Endodermal cell (in vitro differentiated cells): Measurements from ENCODE around the gene PRH2. TPM values are rescaled to one million over a fixed set of nuclear protein-coding genes. Genes with fewer than 3 reads are reported as not detected.

Source experiments
- DNase-seq: peaks from one replicate; pipeline ENCODE4 v3.0.0-alpha.2; 2017
- H3K27ac ChIP-seq: 2 replicates; pipeline ENCODE4 v1.5.1; 2013; ENCODE audit warnings: mild to moderate bottlenecking, low read depth, low read length, moderate library complexity
- H3K27me3 ChIP-seq: 2 replicates; pipeline ENCODE4 v1.6.1; 2013; ENCODE audit warnings: mild to moderate bottlenecking, low read length, moderate library complexity; ENCODE audit not compliant: insufficient read depth, control insufficient read depth, poor library complexity, severe bottlenecking
- H3K36me3 ChIP-seq: 2 replicates; pipeline ENCODE4 v1.7.0; 2013; ENCODE audit warnings: mild to moderate bottlenecking, low read length, moderate library complexity; ENCODE audit not compliant: control insufficient read depth, insufficient read depth
- H3K4me1 ChIP-seq: one replicate; pipeline ENCODE4 v1.7.0; 2013; ENCODE audit warnings: low read length; ENCODE audit not compliant: control insufficient read depth, insufficient read depth
- H3K4me3 ChIP-seq: 2 replicates; pipeline ENCODE4 v1.5.1; 2013; ENCODE audit warnings: mild to moderate bottlenecking, low read length, moderate library complexity
- H3K9ac ChIP-seq: 2 replicates; pipeline ENCODE4 v1.6.1; 2013; ENCODE audit warnings: mild to moderate bottlenecking, low read length, moderate library complexity; ENCODE audit not compliant: poor library complexity, severe bottlenecking; ENCODE audit errors: extremely low read depth
- H3K9me3 ChIP-seq: 2 replicates; pipeline ENCODE4 v1.6.1; 2013; ENCODE audit warnings: mild to moderate bottlenecking, low read length, moderate library complexity; ENCODE audit not compliant: control insufficient read depth
- H3K27ac Mint-ChIP-seq: 2 replicates; pipeline ENCODE4 v1.8.0; 2020; ENCODE audit warnings: mixed read lengths
- H3K27me3 Mint-ChIP-seq: 2 replicates; pipeline ENCODE4 v1.8.0; 2021; ENCODE audit warnings: mild to moderate bottlenecking, mixed read lengths; ENCODE audit not compliant: insufficient read depth
- H3K36me3 Mint-ChIP-seq: 2 replicates; pipeline ENCODE4 v1.8.0; 2020; ENCODE audit warnings: low read depth, mixed read lengths
- H3K4me1 Mint-ChIP-seq: 2 replicates; pipeline ENCODE4 v1.8.0; 2020; ENCODE audit warnings: mixed read lengths
- H3K4me3 Mint-ChIP-seq: 2 replicates; pipeline ENCODE4 v1.8.0; 2020; ENCODE audit warnings: mild to moderate bottlenecking, moderate library complexity, mixed read lengths
- H3K9me3 Mint-ChIP-seq: 2 replicates; pipeline ENCODE4 v1.8.0; 2020; ENCODE audit warnings: mild to moderate bottlenecking, mixed read lengths
- CTCF ChIP-seq: fragments of 200-600 bp; sonication (generic); conservative IDR thresholded peaks from 2 replicates; pipeline ENCODE4 v1.5.0; 2021; ENCODE audit warnings: antibody characterized with exemption, mild to moderate bottlenecking
- WGBS, 2 experiments: methylation state at CpG; one replicate each; pipeline versions ENCODE4 v1.1.5 to v1.1.7; 2013; ENCODE audit warnings: missing lambda C conversion rate in 2 of 2, mixed read lengths in 1 of 2; ENCODE audit not compliant: insufficient coverage in 1 of 2, insufficient read length in 1 of 2; 5-methylcytosine and 5-hydroxymethylcytosine counted together
- long read RNA-seq, 4 experiments: library from polyadenylated mRNA in 2 of 4; library from RNA in 1 of 4; library from capped mRNA in 1 of 4; stranded (forward) in 3 of 4; unstranded in 1 of 4; transcript quantifications; one replicate each; pipeline ENCODE4 v2.0.0, GENCODE V29; 2020 to 2021; ENCODE audit warnings: inconsistent platforms in 1 of 4
- polyA plus RNA-seq, 2 experiments: library from polyadenylated mRNA; stranded (reverse); fragments of 50-300 nt; gene quantifications; one replicate each; pipeline ENCODE4 v1.2.3, GENCODE V29; 2013
- total RNA-seq, 2 donors: library from RNA; stranded (reverse); fragmentation: NEBNext Ultra II Directional in 1 of 2; extraction: Animal tissue kit (Norgen Biotek cat#: 25700) in 1 of 2; gene quantifications; 2 replicates in 1 of 2; 3 replicates in 1 of 2; pipeline ENCODE4 v1.2.1, GENCODE V29; 2021

PRH2 gene
- total RNA-seq, result 1 to 10 TPM in 1 of 2 donors, not detected in 1; 1.2 TPM
- not detected for polyA plus RNA-seq (2013, experiment 1 of 2)
- polyA plus RNA-seq (2013, experiment 2 of 2), result not detected
- long read RNA-seq, experiment 1, result 0 reads
- long read RNA-seq, experiment 2, result 0 reads
- long read RNA-seq, experiment 3, result 0 reads
- long read RNA-seq, experiment 4, result 0 reads

- H3K4me1 Mint-ChIP-seq, result no peaks in the 10 kb centered on the region
- Histone ChIP-seq H3K9ac (no peak within 1 kb of the TSS), H3K4me3 (no peak within 1 kb of the TSS), H3K4me1 (no peaks in the 10 kb centered on the region), H3K9me3 (no peaks in the 10 kb centered on the region), H3K27me3 (no peaks in the 10 kb centered on the region), H3K27ac (no peak within 1 kb of the TSS), H3K36me3 (no peaks in the 10 kb centered on the region)
- DNase-seq, result no peak
- H3K27ac Mint-ChIP-seq, result no peak within 1 kb of the TSS
- peaks cover 23% of the 10 kb centered on the region for H3K36me3 Mint-ChIP-seq
- TF ChIP-seq CTCF, result no peak
- no peak within 1 kb of the TSS for H3K4me3 Mint-ChIP-seq
- H3K27me3 Mint-ChIP-seq, result no peaks in the 10 kb centered on the region
- peaks cover 8% of the 10 kb centered on the region for H3K9me3 Mint-ChIP-seq
- 93% methylated on average over 3 to 5 of the region's 5 CpGs for WGBS, 2 experiments
These were observed at the start of gene PRH2 for GRCh38 chr12:10928746-10929286. PRH2 (plus strand) TSS chr12:10929236; CDS start chr12:10929274, 38 bp downstream.

- H3K27me3 ChIP-seq, result no peaks in the 10 kb centered on the region
- no peak within 1 kb of the TSS for H3K9ac ChIP-seq
- no peaks in the 10 kb centered on the region for H3K9me3 ChIP-seq
- no peaks in the 10 kb centered on the region for H3K36me3 ChIP-seq
- H3K9me3 Mint-ChIP-seq, result no peaks in the 10 kb centered on the region
- 80 to 96% methylated on average over 4 to 6 of the region's 6 CpGs for WGBS, 2 experiments
- no peak for DNase-seq
- no peak within 1 kb of the TSS for H3K27ac ChIP-seq
- no peak for TF ChIP-seq CTCF
- H3K27ac Mint-ChIP-seq, result no peak within 1 kb of the TSS
- peaks cover 3% of the 10 kb centered on the region for H3K4me1 Mint-ChIP-seq
- H3K27me3 Mint-ChIP-seq, result no peaks in the 10 kb centered on the region
- H3K36me3 Mint-ChIP-seq, result peaks cover 13% of the 10 kb centered on the region
- no peak within 1 kb of the TSS for H3K4me3 ChIP-seq
- H3K4me1 ChIP-seq, result no peaks in the 10 kb centered on the region
- H3K4me3 Mint-ChIP-seq, result no peak within 1 kb of the TSS
These were observed 44.8 kb upstream of the PRH2 start, which contains the start of gene PRH1 for GRCh38 chr12:10884086-10884725. PRH1 (minus strand) TSS chr12:10884255; CDS start chr12:10884217, 38 bp downstream.

- no peak for TF ChIP-seq CTCF
- no peaks in the 10 kb centered on the region for H3K9me3 ChIP-seq
- Mint-ChIP-seq H3K36me3 (no peaks in the 10 kb centered on the region), H3K4me3 (no peak overlapping the region), H3K4me1 (peaks cover 20% of the 10 kb centered on the region), H3K27ac (no peak overlapping the region), H3K27me3 (no peaks in the 10 kb centered on the region), H3K9me3 (no peaks in the 10 kb centered on the region)
- no peak overlapping the region for H3K4me3 ChIP-seq
- DNase-seq, result no peak
- H3K9ac ChIP-seq, result no peak overlapping the region
- peaks cover 2% of the 10 kb centered on the region for H3K4me1 ChIP-seq
- H3K27me3 ChIP-seq, result no peaks in the 10 kb centered on the region
- H3K27ac ChIP-seq, result no peak overlapping the region
- H3K36me3 ChIP-seq, result no peaks in the 10 kb centered on the region
These were observed 39.8 kb upstream of the PRH2 start for GRCh38 chr12:10889226-10889625.
